AG04449 (cell line): ENCODE data around the gene SETBP1.
A peak's percentile ranks its signal among the peaks of the same experiment; 100 is the strongest.

Experiments used
- CTCF ChIA-PET: fragments of 350-600 bp; formaldehyde crosslinking; extraction: SDS; loops from one replicate; lab custom pipeline; 2021; ENCODE audit warnings: antibody characterized with exemption; lab: Yijun Ruan, JAX
- POLR2A ChIA-PET: fragments of 400-600, 350-600 bp; formaldehyde crosslinking; extraction: SDS; loops from one replicate; lab custom pipeline; 2020; ENCODE audit warnings: antibody characterized with exemption, inconsistent platforms; lab: Yijun Ruan, JAX
- DNase-seq: peaks from one replicate; pipeline ENCODE4 v3.0.0-alpha.2; 2010; ENCODE audit warnings: low read depth, low spot score
- H3K4me3 ChIP-seq: 2 replicates; pipeline ENCODE4 v1.5.1; 2011; ENCODE audit warnings: low read depth, mild to moderate bottlenecking, control low read depth, low read length
- CTCF ChIP-seq: IDR thresholded peaks from one replicate; pipeline ENCODE4 v1.5.1; 2011; ENCODE audit warnings: mild to moderate bottlenecking, moderate library complexity, low read length, control low read depth, inconsistent platforms; ENCODE audit not compliant: insufficient read depth; ENCODE audit errors: missing control alignments

SETBP1 gene

DNA sequence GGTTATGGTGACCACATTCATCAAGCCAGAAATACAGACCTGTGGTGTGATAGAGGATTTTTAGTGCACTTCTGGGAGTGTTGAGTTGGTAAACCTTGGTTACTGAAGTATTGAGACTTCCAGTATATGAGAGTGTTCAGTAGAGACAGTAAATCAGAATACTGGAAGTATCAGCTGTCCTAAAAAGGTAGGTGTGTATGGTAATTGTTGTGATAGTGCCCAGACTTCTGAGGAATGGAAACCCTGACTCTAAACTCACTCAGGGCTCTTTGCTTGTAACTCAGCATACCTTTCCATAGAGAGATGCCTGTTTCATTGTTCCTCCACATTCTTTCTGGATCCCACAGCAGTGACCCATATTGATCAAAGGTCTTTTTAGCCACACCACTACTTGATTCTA, 217.1 kb downstream of the SETBP1 start:
- POLR2A ChIA-PET: no interaction called here
- TF ChIP-seq CTCF: no peak

DNA sequence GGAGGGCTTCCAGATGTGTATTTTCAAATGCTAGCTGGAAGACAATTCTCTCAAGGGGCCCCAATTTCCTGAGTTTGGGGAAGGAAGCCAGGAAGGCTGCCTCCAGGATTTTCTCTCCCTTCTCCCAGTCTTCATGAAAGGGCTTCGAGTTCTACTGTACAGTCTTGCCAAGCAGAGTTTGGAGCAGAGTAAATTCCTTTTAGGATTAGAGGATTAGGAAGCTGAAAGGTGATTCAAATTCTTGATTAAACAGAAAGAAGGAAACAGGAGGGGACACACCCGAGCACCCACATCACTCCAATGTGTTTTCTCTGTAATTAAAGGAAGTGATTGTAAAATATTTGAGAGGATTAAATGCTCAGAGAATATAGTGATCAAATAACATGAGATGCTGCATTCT, 217.8 kb downstream of the SETBP1 start:
- no peak for DNase-seq
- ChIA-PET CTCF (no interaction called here), POLR2A (no interaction called here)
- no peak for TF ChIP-seq CTCF
- no peak overlapping the region for H3K4me3 ChIP-seq

More for the DNA sequence above, 217.1 kb downstream of the SETBP1 start:
- CTCF ChIA-PET: no interaction called here
- DNase-seq: no peak
- H3K4me3 ChIP-seq: no peak overlapping the region

GRCh38 chr18:44899832-44900231, 219.1 kb downstream of the SETBP1 start:
- DNase-seq: no peak
- POLR2A ChIA-PET: no interaction called here
- H3K4me3 ChIP-seq: no peak overlapping the region
- TF ChIP-seq CTCF: no peak
- CTCF ChIA-PET: interaction anchor here (2.1 to 4.2 kb wide), 2 partner anchors 313 to 486 kb away, joined by 7 to 27 read pairs; no protein-coding TSS in a partner anchor

DNA sequence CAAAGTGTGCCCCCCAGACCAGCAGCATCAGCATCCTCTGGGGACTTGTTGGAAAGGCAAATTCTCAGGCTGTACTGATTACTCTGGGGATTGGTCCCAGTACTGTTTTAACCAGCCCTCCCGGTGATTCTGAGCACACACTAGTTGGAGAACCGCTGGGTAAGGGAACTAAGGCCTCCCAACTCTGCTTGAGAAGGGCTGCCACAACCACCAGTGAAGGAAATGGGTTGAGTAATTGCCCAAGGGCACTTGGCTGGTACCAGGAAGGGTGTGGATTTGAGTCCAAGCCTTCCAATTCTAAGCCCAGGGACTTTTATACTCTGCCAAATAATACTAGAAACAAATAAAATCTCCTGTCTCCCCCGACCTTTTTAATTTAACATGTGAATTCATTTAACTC, 219.9 kb downstream of the SETBP1 start:
- TF ChIP-seq CTCF: no peak
- no peak for DNase-seq
- no peak overlapping the region for H3K4me3 ChIP-seq
- ChIA-PET POLR2A (no interaction called here), CTCF (interaction anchor here (0.9 to 4.2 kb wide), 4 partner anchors 17 to 485 kb away, joined by 3 to 27 read pairs (median 6); no protein-coding TSS in a partner anchor)

GRCh38 chr18:44901283-44901682, 220.6 kb downstream of the SETBP1 start:
- POLR2A ChIA-PET: no interaction called here
- CTCF ChIA-PET: interaction anchor here (0.9 to 4.2 kb wide), 4 partner anchors 16 to 484 kb away, joined by 3 to 27 read pairs (median 6); no protein-coding TSS in a partner anchor
- DNase-seq: no peak

GRCh38 chr18:44903327-44903726, 222.6 kb downstream of the SETBP1 start:
- POLR2A ChIA-PET: no interaction called here
- TF ChIP-seq CTCF: no peak
- CTCF ChIA-PET: interaction anchor here (0.7 to 4.2 kb wide), 4 partner anchors 13 to 482 kb away, joined by 3 to 27 read pairs (median 11); no protein-coding TSS in a partner anchor
- DNase-seq: no peak
- H3K4me3 ChIP-seq: no peak overlapping the region

More at GRCh38 chr18:44901283-44901682, 220.6 kb downstream of the SETBP1 start:
- no peak overlapping the region for H3K4me3 ChIP-seq
- TF ChIP-seq CTCF: peak; percentile 8
